Ovary (tissue), 9 donors: Measurements from ENCODE around the gene SUSD3. TPM values are rescaled to one million over a fixed set of nuclear protein-coding genes. Genes with fewer than 3 reads are reported as not detected.

Experiments
- DNase-seq, 5 donors: peaks; one replicate each; pipeline ENCODE4 v3.0.0-alpha.2; 2019 to 2020
- H3K27ac ChIP-seq, 2 donors: fragments of 200-600 bp; one replicate each; pipeline versions ENCODE4 v1.5.1 to v1.8.0; 2019 to 2022
- H3K27me3 ChIP-seq: fragments of 200-600 bp; one replicate; pipeline ENCODE4 v1.8.0; 2022
- H3K36me3 ChIP-seq: fragments of 200-600 bp; sonication (generic); one replicate; pipeline ENCODE4 v1.5.1; 2019
- H3K4me1 ChIP-seq: one replicate; pipeline ENCODE4 v1.8.1; 2013; ENCODE audit warnings: mild to moderate bottlenecking, moderate library complexity; ENCODE audit not compliant: insufficient read depth
- H3K4me3 ChIP-seq: fragments of 200-600 bp; sonication (generic); one replicate; pipeline ENCODE4 v1.5.1; 2017
- H3K9me3 ChIP-seq, 2 donors: fragments of 200-600 bp in 1 of 2; sonication (generic) in 1 of 2; one replicate each; pipeline versions ENCODE4 v1.5.1 to v1.8.1; 2013 to 2019; ENCODE audit warnings: mild to moderate bottlenecking in 1 of 2, moderate library complexity in 1 of 2
- CTCF ChIP-seq, 3 donors: fragments of 450-650 bp in 2 of 3; fragments of 200-600 bp in 1 of 3; IDR thresholded peaks; one replicate each; pipeline versions ENCODE4 v1.5.1 to v1.8.0; 2016 to 2022; ENCODE audit warnings: antibody characterized with exemption in 3 of 3, mild to moderate bottlenecking in 1 of 3
- EP300 ChIP-seq: sonication (generic); formaldehyde crosslinking; IDR thresholded peaks from one replicate; pipeline ENCODE4 v1.6.1; 2017; ENCODE audit warnings: antibody characterized with exemption
- POLR2A ChIP-seq: fragments of 450-650 bp; IDR thresholded peaks from one replicate; pipeline ENCODE4 v1.6.1; 2017; ENCODE audit warnings: antibody characterized with exemption, mild to moderate bottlenecking, moderate library complexity
- WGBS, 3 donors: extraction: QIAGEN DNeasy Blood & Tissue Kit in 1 of 3; methylation state at CpG; one replicate each; pipeline versions ENCODE4 v1.1.5 to v1.1.7; 2013 to 2017; 5-methylcytosine and 5-hydroxymethylcytosine counted together
- intact Hi-C, 4 donors: fragments of 100-400 bp; cut with DNase I; formaldehyde crosslinking; loops; one replicate each; pipeline versions ENCODE4 v1.11.0 to v1.15.1; 2022 to 2023
- polyA plus RNA-seq, 2 donors: library from polyadenylated mRNA; stranded (reverse); fragments of 200-250 nt in 1 of 2; fragments of 350-450 nt in 1 of 2; fragmentation: Illumina TruSeq in 1 of 2; extraction: RNeasy Lipid Tissue Mini Kit (QIAGEN cat#74804) in 1 of 2; gene quantifications; one replicate each; pipeline ENCODE4 v1.2.3, GENCODE V29; 2013 to 2014
- total RNA-seq, 7 donors: library from RNA; depleted of rRNA in 2 of 7; stranded (reverse); fragments of >200 nt in 2 of 7; fragmentation: NEBNext Ultra II Directional in 3 of 7; extraction: Animal tissue kit (Norgen Biotek cat#: 25700) in 3 of 7; gene quantifications; one replicate each; pipeline versions ENCODE4 v1.1.0 to v1.2.4, GENCODE V29; 2016 to 2023
- donor health status: DM: no; HTN: no; CAD: no; lungs with moderate emphysema.
- donor health status: DM: no; HTN: no; CAD: no.
- donor health status: Bipolar disorder and iron deficiency.
- donor health status: DM: yes; HTN: yes; CAD: no.
- donor health status: DM: no; HTN: no; CAD: no.
- donor health status: DM: yes; HTN: yes; CAD: no.

The SUSD3 gene
- total and polyA plus RNA-seq, 9 donors, result 9.6 to 66.1 (median 42.4) TPM

DNA sequence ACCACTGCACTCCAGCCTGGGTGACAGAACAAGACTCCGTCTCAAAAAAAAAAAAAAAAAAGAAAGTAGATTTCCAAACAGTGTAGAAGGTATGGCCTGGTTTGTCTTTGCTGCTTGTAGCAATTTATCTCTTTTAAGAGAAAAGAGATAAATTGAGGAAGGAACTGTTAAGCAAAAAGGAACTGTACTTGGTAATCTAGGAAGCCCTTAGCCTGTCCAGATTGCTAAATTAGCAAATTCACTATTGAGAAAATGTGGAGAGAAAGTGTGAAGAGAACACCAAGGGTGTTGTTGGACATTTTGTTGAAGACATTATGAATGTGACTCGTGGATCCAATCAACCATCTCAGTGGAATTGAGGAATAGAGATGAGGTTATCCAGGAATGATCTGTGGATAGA is 13.0 kb upstream of the SUSD3 start:
- Histone ChIP-seq H3K4me1 (no peaks in the 10 kb centered on the region), H3K27me3 (no peaks in the 10 kb centered on the region), H3K4me3 (no peak overlapping the region), H3K9me3 (no peaks in the 10 kb centered on the region), H3K36me3 (no peaks in the 10 kb centered on the region), H3K27ac (no peak overlapping the region)
- intact Hi-C loops, result no loop called here
- 89 to 94% (median 93%) methylated on average over 2 of the region's 2 CpGs for WGBS, 3 donors
- DNase-seq, result no peak
- TF ChIP-seq EP300, result no peak
- TF ChIP-seq POLR2A, result no peak
- no peak for TF ChIP-seq CTCF (IDR thresholded peaks at IDR 0.05)

- Histone ChIP-seq H3K36me3 (no peaks in the 10 kb centered on the region), H3K27me3 (no peaks in the 10 kb centered on the region), H3K4me3 (no peak overlapping the region), H3K27ac (no peak overlapping the region), H3K9me3 (no peaks in the 10 kb centered on the region), H3K4me1 (peaks cover 20% of the 10 kb centered on the region)
- 89 to 94% (median 89%) methylated on average over 8 of the region's 8 CpGs for WGBS, 3 donors
- intact Hi-C loops, result no loop called here
- peak in 1 of 5 donors; percentile 26 for DNase-seq
- no peak for TF ChIP-seq EP300
- TF ChIP-seq CTCF (IDR thresholded peaks at IDR 0.05), result no peak
These were observed 9.7 kb upstream of the SUSD3 start for GRCh38 chr9:93048566-93049448.

GRCh38 chr9:93049491-93049890 is 9.0 kb upstream of the SUSD3 start:
- H3K9me3 ChIP-seq, result no peaks in the 10 kb centered on the region
- H3K4me3 ChIP-seq, result no peak overlapping the region
- 82 to 87% (median 83%) methylated on average over 4 of the region's 4 CpGs for WGBS, 3 donors
- no peaks in the 10 kb centered on the region for H3K27me3 ChIP-seq
- H3K36me3 ChIP-seq, result no peaks in the 10 kb centered on the region
- no peak overlapping the region for H3K27ac ChIP-seq
- peak in 1 of 5 donors; percentile 14 for DNase-seq
- intact Hi-C loops, result no loop called here
- H3K4me1 ChIP-seq, result peaks cover 22% of the 10 kb centered on the region
- TF ChIP-seq CTCF (IDR thresholded peaks at IDR 0.05) (no peak), EP300 (no peak), POLR2A (no peak)

DNA sequence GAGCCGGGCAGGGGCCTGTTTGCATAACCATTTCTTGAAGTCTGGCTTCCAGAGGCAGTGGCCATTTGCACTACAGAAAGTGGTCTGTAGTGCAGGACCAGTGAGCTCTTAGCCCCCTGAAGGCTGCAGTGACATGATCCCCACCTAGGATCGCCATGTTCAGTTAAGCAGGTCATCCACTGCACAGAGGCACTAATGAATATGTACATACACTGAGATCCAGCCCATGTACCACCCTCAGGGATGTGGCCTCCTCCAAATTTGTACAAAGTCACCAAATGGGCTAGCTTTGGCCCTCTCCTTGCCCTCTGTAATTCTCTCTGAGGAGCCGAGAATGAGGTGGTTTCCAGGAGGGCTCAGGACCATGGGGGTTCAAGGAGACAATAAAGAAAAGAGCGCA is 8.3 kb upstream of the SUSD3 start:
- intact Hi-C loops, result no loop called here
- TF ChIP-seq CTCF (IDR thresholded peaks at IDR 0.05) (no peak), POLR2A (no peak), EP300 (no peak)
- no peaks in the 10 kb centered on the region for H3K9me3 ChIP-seq
- DNase-seq, result no peak
- no peaks in the 10 kb centered on the region for H3K27me3 ChIP-seq
- no peak overlapping the region for H3K4me3 ChIP-seq
- H3K36me3 ChIP-seq, result no peaks in the 10 kb centered on the region
- H3K27ac ChIP-seq, result peak overlapping the region in 1 of 2 donors; percentile 87
- WGBS, 3 donors, result 90 to 99% (median 94%) methylated on average over 4 of the region's 4 CpGs
- H3K4me1 ChIP-seq, result peaks cover 28% of the 10 kb centered on the region
